ENCODE measurements around the gene TNFAIP8L3. TPM values are rescaled to one million over a fixed set of nuclear protein-coding genes. Genes with fewer than 3 reads are reported as not detected.

The TNFAIP8L3 gene
- total and polyA plus RNA-seq, 9 of the 15 experiments (the other 6 are each of a cell fraction or from before 2014, with no cell fraction given): 0.13 TPM; not detected in 8

GRCh38 chr15:51121118-51121517, 26.4 kb upstream of the TNFAIP8L3 start (continued):
- TF ChIP-seq TFAP4 (CRISPR knock-in tag; IDR thresholded peaks at IDR 0.05; ENCODE audit: borderline replicate concordance) (no peak), ILF3 (IDR thresholded peaks at IDR 0.05; ENCODE audit: borderline replicate concordance) (no peak), CEBPZ (IDR thresholded peaks at IDR 0.05; ENCODE audit: borderline replicate concordance, low read depth, low read length) (no peak), ARID1B (IDR thresholded peaks at IDR 0.05) (peak; percentile 55), FOSL1 (tag; conservative IDR thresholded peaks at IDR 0.05) (peak; percentile 97), XRCC5 (IDR thresholded peaks at IDR 0.05; ENCODE audit: low read depth, low read length) (no peak), SMARCA4 (IDR thresholded peaks at IDR 0.05) (peak; percentile 67; the same call in 1 of the 2 replicates), CREM (IDR thresholded peaks at IDR 0.05; ENCODE audit: low read depth) (0 out of 2 replicates have a peak, but pooled peaks have one; percentile 40), NRF1 (conservative IDR thresholded peaks at IDR 0.05 in 1 of 2, IDR thresholded peaks at IDR 0.05 in 1 of 2) (peak; percentile 48 to 51; a peak in 3 of 4 replicates), ZNF436 (CRISPR knock-in tag; IDR thresholded peaks at IDR 0.05) (no peak), RCOR1 (IDR thresholded peaks at IDR 0.05; ENCODE audit: borderline replicate concordance in 1 of 2, low read depth in 2 of 2, low read length in 2 of 2) (peak in 1 of 2 experiments; percentile 43; a peak in 1 of 4 replicates)

Measured in K562 (cell line).